SH-SY5Y (cell line): ENCODE data around the gene PRRT4.

Experiments
- GATA2 ChIP-seq: IDR thresholded peaks from 2 replicates; pipeline ENCODE4 v1.6.1; 2011; ENCODE audit warnings: mild to moderate bottlenecking, low read depth, low read length
- GATA3 ChIP-seq: IDR thresholded peaks from 2 replicates; pipeline ENCODE4 v1.6.1; 2011; ENCODE audit warnings: low read depth, mild to moderate bottlenecking, low read length, moderate library complexity

DNA sequence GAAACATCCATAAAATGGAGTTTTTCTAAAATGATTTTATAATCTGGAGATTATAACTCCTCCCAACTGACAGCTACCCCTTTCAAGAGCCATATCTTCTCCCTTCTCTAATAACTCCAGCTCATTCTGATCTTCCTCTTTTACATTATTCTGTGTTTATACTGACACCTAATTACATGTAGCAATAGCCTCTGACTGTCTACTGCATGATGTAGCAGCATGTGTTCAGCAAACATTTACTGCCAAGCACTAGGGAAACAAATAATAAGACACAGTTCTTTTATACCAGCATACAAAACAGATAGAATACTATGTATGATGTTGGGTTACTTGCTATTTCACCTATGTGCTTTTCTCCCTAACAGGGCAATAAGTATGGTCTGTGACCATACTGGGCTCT, 38.5 kb downstream of the PRRT4 start:
- TF ChIP-seq GATA2 (no peak), GATA3 (no peak)
